Measurements from ENCODE around the gene ADGRL2.

ADGRL2 gene

GRCh38 chr1:82000221-82000620 lies 199.5 kb downstream of the ADGRL2 start:
- DNase-seq: no peak

- no peak for DNase-seq
These were observed 200.6 kb downstream of the ADGRL2 start for GRCh38 chr1:82001345-82001744.

DNA sequence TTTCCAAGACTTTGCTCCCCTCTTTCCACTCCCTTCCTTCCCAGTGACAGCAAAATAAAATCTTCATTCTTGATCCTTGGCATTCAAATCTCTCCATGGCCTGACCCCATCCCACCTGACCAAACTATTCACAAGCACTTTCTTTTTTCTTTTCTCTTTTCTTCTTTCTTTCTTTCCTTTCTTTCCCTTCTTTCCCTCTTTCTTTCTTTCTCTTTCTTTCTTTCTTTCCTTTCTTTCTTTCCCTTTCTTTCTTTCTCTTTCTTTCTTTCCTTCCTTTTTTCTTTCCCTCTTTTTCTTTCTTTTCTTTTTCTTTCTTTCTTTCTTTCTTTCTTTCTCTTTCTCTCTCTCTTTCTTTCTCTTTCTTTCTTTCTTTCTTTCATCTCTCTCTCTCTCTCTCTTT lies 207.1 kb downstream of the ADGRL2 start:
- DNase-seq: no peak

DNA sequence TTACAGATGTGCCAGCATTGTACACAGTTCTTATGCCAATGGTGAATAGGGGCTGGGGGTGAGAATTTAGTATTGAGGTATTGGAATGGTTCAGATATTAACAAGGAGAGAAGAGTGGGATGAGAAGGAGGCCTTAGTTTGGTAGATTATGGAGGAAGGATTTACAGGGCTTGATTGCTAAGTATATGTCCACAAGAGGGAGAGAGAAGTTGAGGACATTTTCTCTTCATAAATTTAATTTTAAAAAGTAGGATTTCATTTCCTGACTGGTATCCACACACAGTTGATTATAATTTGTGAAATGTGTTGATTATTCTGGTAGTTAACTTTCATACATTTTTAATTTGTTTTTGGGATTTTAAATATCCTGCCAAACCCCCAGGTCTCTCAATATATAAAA lies 213.0 kb downstream of the ADGRL2 start:
- DNase-seq: no peak

DNA sequence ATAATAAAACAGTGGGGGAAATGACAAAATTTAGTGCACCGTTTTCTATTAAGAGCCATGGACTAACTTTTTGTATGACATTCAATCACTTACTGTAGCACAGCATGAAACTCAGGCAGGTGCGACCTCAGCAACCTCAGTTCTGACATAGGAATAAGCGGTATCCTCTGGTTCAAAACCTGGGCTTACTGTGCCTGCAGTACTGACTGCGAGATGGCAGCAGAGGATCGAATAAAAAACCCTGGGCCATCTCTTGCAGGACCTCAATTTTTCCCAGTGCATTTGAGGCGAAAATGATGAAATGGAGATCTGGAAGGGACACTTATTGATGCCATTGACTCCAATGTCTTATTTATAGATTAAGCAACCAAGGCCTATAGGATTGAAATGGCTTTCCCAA lies 214.7 kb downstream of the ADGRL2 start:
- no peak for DNase-seq

- no peak for DNase-seq
These were observed 217.6 kb downstream of the ADGRL2 start for GRCh38 chr1:82018319-82018718.

DNA sequence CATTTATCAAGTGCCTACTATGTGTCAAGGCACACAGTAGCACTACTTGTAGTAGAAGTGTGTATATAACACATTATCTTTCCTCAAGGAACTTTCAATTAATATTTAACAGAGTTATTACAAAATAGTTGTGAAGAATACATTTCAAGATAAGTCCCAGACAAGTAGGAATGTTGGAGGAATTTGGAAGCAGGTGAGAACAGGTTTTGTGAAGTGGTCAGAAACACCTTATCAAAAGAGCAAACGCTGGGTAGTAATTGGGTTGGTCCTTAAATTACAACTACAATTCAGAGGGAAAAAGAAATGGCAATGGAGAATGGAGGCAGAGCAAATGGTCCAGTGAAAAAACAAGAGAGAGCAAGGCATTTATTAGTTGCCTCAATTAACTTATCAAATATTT lies 218.8 kb downstream of the ADGRL2 start:
- no peak for DNase-seq

DNA sequence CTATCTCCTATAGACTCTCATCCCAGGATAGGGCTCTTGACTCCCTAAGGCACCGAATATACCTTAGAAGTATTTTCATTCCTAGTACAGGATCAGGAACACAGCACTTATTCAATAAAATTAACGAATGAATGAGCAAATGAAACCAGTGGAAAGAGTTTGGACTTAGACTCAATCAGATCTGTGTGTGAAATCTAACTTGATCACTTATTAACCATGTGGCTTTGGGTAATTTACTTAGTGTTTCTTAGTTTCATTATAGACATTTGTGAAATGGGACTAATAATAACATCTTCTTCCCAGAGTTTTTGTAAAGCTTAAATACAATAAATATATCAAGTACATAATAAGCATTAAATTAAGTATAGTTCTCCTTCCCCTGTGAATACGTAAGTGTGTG lies 230.1 kb downstream of the ADGRL2 start:
- no peak for DNase-seq

- no peak for DNase-seq
These were observed 231.3 kb downstream of the ADGRL2 start for GRCh38 chr1:82032068-82032467.

DNA sequence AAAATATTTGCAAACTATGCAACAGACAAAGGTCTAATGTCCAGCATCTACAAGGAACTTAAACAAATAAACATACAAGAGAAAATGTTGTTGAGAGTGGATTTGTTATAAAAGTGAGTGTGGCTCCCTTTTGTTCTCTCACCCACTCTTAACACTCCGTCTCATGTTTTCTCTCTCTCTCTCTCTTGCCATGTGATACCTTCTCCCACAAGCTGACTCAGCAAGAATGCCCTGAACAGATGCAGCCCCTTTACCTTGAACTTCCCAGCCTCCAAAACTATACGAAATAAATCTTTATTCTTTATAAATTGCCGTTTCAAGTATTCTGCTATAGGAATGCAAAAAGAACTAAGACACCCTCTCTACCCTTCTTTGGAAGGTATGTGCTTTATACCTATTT lies 234.1 kb downstream of the ADGRL2 start:
- no peak for DNase-seq
